IPS DF 4.7 (cell line): ENCODE data around the gene SLC30A1.

Experiments
- DNase-seq: peaks from one replicate; pipeline ENCODE4 v3.0.0-alpha.2; 2013; ENCODE audit warnings: low spot score; ENCODE audit errors: extremely low read depth

The SLC30A1 gene

DNA sequence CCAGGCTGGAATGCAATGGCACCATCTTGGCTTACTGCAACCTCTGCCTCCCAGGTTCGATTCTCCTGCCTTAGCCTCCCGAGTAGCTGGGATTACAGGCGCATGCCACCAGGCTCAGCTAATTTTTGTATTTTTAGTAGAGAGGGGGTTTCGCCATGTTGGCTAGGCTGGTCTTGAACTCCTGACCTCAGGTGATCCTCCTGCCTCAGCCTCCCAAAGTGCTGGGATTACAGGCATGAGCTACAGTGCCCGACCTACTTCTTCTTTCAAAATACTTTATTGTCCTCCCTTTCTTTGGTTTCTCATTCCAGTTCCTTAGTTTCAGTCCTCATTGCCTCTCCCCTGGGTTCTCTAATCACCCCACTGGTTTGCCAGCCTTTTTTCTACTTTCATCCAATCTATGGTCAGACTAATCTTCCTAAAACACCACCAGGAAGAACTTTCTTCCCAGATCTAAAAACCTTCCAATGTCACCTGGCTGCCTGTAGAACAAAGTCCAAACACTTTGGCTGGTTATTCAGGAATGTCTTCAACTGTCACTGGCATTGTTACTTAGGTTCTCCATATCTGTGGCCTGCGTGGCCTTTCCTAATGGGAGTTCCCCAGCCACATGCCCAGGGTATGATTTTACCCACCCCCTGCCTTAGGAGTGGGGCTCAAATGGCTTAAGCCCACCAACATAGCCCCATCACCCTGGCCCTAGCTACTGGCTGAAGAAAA is 29.0 kb upstream of the SLC30A1 start:
- DNase-seq: no peak

DNA sequence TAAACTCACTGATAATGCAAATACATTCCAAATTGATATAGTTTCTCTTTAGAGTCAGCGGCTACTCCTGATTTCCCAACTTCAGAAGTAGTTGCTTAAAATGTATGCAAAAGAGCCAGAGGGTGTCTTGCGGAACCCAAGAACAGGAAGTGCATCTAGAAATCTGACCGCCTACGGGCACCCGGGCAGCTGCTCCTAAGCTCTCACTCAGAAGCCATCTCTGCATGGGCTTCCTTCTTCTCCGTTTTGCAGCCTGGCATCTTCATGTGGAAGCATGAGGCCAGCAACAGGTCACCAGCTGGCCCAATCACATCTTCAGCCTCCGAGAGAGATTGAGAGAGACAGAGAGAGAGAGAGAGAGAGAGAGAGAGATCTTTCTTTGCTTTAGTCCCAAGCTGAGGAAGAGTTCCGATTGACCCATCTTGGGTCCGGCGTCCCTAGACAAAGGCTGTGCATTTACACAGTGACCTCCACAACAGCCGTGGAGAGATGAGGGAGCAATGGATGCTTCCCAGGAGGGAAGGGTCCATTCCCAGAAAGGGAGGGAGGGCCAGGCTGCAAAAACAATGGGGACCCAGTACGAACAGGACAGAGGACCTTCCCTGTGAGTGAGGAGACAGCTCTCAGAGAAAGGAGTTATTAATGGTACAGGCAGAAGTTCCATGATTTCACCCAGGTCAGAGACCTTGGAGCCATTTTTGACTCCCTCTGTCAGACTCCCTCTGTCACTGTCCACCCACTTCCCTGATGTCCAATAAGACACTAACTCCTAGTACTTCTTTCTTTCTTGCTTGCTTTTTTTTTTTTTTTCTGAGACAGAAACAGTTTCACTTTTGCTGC is 28.2 kb upstream of the SLC30A1 start:
- DNase-seq: no peak

DNA sequence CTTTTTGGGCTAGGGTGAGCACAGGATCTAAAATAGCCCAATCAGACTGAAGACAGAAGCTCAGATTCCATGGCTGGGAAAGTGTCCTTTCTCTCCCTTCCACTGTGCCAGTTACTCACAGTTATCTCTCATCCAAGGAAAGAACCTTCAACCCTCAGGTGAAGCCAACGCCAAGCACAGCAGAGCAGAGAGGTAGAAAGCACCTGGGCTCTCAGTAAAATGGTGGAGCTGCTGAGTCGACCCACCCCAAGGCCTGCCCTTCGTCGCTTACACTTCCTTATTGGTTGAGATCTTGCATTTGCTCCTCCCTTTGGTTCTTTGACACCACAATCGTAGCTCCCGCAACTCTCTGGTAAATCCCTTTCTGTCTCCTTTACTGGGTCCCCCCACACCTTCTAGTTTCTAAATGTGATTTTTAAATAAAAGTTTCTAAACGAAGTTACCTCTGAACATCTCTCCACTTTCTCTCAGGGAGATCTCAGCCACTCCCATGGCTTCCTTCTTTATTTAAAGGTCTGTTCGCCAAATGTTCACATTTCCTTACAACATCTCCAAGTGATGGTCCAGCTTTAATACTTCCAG is 27.5 kb upstream of the SLC30A1 start:
- no peak for DNase-seq

- DNase-seq: no peak
Observed at GRCh38 chr1:211605603-211606331, 26.8 kb upstream of the SLC30A1 start.

DNA sequence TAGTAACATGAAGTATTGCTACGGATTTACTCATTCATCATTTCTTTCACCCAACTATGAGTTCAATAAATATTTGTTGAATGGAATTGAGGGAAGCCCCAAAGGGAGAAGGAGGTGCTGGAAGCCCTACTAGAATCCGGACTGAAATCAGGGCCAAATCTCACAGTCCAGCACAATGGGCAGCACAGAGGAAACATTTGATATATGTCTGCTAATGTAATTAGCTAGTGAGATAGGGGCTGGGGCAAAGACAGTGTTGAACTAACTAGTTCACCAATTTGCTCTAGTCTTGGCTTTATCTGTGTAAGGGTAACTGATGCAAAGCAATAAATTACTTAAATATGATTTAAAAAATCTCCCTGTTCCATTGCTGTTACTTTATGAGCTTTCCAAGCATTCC is 26.1 kb upstream of the SLC30A1 start:
- DNase-seq: no peak

GRCh38 chr1:211604548-211604947 is 25.6 kb upstream of the SLC30A1 start:
- no peak for DNase-seq

DNA sequence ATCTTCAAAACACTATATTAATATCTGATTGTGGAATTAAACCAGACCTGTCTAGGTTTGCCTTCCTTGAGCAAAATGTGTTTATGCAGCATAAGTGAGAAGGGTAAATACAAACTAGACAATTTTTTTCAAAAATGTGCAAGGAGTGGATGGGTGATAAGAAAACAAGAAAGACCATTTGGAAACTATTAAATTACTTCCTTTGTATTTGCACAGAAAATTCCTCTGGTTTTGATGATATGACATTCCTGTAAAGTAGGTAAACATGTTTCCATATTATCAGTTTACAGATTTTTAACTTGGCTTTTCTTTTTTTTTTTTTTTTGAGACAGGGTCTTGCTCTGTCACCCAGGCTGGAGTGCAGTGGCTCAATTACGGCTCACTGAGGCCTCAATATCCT is 24.8 kb upstream of the SLC30A1 start:
- DNase-seq: no peak

GRCh38 chr1:211603191-211603701 is 24.3 kb upstream of the SLC30A1 start:
- no peak for DNase-seq

DNA sequence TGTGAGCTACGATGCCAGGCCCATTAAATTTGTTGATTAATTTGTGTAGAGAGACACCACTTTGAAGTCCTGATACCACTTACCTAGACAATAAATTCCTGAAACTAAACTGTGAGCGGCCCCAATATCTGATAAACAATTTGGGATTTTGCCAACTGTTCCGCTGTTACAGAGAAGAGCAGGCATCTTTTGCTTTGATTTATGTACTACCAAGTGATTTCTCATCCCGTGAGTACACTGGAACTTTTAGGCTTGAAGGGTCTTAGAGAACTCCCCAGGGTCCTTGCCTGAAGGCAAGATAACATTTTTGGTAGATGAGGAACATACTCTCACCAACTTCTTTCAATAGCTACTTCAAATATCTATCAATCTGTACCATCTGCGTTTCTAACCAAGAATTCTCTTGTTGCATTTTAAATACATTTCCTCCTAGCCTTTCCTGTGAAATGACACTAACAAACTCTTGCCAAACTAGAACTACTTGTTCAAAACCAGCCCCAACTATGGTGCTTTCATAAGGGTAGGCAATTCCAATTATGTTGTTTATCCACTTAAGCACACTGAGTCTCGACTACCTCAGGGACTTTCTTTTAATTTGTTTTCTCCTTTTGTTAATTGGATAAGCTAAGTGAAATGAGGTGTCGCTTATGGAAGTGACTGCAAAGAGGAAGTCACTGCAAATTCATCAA is 23.2 kb upstream of the SLC30A1 start:
- DNase-seq: no peak

DNA sequence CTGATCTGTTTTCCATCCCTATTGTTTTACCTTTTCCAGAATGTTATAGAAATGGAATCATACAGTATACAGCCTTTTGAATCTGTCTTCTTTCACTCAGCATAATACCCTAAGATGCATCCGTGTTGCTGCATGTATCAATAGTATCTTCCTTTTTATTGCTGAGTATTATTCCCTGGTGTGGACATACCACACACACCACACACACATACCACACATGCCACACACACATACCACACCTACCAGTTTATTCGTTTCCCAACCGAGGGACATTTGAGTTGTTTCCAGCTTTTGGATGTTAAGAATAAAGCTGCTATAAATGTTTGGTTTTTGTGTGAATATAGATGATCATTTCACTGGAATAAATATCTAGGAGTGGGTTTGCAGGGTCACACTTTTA is 22.2 kb upstream of the SLC30A1 start:
- no peak for DNase-seq

GRCh38 chr1:211599250-211599649 is 20.3 kb upstream of the SLC30A1 start:
- no peak for DNase-seq

DNA sequence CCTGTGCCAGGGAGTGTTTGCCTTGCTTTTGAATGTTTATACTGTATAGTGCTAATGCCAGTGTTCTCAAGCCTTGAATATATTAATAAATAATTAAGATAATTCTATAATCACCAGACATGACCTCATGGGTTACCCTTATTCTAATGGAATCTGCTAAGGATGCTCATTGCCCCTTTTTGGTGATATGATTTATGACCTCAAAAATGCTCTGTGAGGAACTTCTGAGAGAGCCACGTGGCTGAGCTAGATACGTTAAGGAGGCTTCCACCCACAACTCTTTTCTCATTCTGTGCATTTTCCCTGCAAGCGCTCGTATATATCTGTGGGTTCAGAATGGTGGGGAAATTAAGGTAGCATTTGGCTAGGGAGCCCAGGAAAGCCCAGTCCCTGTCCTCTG is 19.6 kb upstream of the SLC30A1 start:
- no peak for DNase-seq

- no peak for DNase-seq
Observed at GRCh38 chr1:211596418-211597181, 17.6 kb upstream of the SLC30A1 start.

- no peak for DNase-seq
Observed at GRCh38 chr1:211595419-211595818, 16.5 kb upstream of the SLC30A1 start.

DNA sequence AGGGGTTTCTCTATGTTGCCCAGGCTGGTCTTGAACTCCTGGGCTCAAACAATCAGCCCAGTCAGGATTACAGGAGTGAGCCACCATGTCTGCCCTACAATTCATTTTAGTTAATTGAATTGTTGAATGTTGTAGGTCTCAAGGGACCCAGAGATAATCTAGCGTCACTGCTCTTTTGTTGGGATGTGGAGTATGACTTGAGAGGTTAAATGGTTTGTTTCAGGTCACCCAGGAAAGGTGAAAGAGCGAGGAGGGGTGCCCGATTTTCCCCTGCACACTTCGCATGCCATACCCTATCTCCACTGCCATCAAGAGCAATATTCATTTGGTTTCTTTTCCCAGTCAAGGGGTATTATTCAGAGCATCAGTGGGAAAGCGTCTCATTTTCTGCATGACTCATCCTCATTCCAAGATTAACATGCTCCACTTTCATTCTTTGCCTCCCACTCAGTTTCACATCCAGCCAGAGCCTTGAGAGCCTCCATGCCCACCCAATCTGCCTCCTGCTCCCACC is 13.1 kb upstream of the SLC30A1 start:
- DNase-seq: no peak

- no peak for DNase-seq
Observed at GRCh38 chr1:211589782-211590721, 11.1 kb upstream of the SLC30A1 start.

DNA sequence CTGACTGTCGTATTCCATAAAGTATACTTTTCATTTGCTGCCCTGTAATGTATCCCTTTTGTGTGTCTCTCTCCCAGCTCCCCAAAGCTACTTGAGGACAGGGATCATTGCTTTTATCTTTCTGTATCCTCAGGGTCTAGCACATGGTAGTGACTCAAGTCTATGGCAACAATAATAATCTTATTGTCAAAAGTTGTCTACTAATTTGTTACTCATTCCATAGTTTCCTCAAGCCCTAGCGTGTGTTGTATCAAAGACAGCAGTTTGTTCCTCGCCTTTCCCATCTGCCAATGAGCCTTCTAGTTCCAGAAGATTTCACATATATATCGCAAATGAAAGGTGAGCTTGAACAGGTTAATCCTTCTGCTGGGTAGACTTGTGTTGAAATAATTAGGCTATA is 9.8 kb upstream of the SLC30A1 start:
- DNase-seq: no peak

- no peak for DNase-seq
Observed at GRCh38 chr1:211587123-211587522, 8.2 kb upstream of the SLC30A1 start.

- DNase-seq: no peak
Observed at GRCh38 chr1:211586538-211586937, 7.6 kb upstream of the SLC30A1 start.
